GM21576 (cell line): ENCODE data around the gene CAB39.

Experiments used
- ATAC-seq: cut with Tn5 transposase; IDR thresholded peaks from one replicate; pipeline ENCODE4 v1.9.1; 2021; ENCODE audit warnings: mild to moderate bottlenecking, moderate library complexity; ENCODE audit not compliant: unreplicated experiment

CAB39 gene

DNA sequence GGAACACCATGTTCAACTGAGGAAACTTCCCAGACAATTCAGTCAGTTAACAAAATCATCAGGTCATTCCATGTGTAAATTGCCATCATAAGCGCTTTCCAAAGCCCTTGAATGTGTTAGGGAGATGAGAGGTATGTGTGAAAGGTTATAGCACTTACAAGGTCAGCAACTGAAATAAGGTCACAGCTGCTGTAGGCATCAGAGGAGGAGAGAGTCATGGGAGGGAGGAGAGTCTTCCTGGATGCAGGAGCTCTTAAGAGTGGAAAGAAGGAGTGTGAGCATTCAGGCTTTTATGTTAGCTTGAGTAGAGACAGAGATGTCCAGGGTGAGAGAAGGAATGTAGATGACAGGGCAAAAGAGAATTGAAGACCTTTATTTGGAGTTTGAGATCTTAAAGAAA is 67.0 kb downstream of the CAB39 start:
- ATAC-seq = no peak

DNA sequence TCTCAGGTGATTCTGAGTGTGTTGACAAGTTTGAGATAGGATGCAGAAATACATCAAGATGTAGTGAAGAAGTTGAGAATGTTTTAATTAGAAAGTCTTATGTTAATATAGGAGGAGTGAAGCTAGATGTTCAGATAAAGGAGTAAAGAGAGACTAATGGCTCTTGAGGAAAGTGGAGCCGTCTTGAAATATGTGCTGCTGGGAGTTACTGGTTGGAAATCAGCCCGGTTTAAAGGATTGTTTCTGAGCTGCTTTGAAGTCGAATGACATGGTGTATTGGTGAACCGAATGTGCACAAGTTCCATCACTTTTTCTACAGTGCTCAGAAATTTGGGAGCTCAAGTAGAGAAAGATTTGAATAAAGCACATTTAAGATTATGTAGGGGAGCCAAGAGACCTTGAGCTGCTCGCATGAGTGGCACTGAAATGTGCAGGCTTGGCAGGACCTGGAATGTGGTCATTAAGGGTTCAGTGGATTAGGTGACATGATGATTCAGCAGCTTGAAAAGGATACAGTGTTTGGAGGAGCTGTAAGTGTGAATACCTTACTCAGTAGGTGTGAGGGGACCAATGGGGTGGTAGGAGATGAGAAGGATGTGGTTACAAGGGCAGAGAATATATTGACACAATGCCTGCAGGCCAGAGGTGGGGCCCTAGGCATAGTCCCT is 68.6 kb downstream of the CAB39 start:
- no peak for ATAC-seq

DNA sequence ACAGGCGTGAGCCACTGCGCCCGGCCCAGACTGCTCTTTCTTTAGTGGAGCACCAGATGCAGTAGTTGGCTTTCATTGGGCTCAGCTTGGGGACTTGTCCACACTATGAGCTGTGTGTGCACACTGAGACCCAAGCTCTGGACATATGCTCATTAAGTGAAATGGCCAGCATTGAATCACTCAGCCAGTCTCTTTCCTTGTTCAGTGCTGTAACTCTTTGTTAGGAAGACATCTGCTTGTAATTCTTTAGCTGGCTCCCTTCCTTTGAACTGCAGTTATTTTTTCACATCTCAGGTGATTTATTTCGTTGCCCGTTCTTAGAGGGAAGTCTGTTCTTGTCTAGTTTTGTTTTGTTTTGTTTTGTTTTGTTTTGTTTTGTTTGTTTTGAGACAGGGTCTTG is 70.5 kb downstream of the CAB39 start:
- no peak for ATAC-seq

DNA sequence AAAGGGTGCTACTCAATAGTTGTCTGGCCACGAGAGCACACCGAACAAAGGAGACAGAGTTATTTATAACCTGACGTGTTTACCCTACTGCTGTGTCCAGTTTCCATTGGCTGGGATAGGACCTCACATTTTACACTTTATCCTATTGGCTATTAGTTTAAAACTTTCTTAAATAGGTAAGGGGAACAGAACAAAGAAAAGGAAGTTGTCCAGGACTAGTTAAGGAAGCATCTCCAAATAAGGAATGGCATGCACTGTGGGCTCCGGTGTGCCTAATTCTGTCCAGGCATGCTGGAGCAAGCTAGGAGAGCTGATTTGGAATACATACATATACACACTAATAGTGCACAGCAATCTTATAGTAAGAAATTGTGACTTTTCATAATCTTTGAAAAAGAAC is 72.2 kb downstream of the CAB39 start:
- no peak for ATAC-seq

DNA sequence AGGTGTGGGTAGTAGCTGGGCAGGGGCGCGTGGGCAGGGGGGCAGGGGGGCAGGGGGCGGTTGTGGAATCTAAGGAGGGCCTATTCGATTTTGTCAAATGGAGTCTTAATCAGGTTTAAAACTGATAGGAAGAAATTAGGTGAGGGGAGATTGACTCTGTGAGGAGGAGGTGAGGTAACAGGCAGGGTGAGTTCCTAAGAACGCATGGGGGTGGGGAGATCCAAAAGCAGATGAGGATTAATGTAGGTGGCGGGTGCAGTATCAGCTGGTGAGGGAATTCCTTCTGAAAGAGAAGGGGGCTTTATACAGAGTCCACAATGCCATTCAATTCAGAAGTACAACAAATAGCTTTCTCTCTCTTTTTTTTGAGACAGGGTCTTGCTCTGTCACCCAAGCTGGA is 72.7 kb downstream of the CAB39 start:
- no peak for ATAC-seq

DNA sequence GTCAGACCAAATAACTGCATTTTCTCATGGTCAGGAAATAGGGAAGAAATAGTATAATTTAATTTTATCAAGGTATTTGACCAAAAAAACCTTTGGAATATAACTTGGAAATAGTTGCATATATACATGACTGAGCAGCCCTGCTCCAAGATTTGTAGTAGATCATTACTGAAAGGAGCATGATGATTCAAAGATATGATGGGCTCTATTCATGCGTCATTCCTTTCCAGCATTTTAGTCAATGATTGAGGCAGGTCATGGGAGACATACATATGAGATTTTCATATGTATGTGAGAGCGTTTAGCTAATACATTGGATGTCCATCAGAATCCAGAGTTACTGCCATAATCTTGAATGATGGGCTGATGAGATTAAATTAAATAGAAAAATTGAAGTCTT is 74.5 kb downstream of the CAB39 start:
- ATAC-seq = no peak

DNA sequence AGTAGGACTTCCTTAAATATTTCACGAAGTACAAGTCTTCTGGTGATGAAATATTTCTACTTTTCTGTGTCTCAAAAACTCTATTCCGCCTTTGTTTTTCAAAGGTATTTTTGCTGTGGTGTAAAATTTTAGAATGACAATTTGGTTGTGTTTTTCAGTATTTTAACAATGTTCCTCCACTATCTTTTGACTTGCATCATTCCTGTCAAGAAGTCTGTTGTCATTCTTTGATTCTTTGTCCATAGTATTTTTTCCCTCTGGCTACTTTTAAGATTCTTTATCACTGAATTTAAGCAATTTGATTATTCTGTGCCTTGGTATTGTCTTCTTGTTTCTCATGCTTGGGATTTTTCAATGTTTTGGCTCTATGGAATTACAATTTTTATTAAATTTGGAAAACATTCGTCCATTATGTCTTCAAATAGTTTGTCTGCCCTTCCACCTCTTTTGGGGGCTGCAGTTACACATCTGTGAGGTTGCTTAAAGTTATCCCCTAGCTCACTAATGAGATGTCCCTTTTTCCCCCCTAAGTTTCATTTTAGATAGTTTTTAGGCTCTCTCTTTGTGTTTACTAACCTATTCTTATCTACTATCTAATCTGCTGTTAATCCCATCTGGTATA is 76.0 kb downstream of the CAB39 start:
- no peak for ATAC-seq

DNA sequence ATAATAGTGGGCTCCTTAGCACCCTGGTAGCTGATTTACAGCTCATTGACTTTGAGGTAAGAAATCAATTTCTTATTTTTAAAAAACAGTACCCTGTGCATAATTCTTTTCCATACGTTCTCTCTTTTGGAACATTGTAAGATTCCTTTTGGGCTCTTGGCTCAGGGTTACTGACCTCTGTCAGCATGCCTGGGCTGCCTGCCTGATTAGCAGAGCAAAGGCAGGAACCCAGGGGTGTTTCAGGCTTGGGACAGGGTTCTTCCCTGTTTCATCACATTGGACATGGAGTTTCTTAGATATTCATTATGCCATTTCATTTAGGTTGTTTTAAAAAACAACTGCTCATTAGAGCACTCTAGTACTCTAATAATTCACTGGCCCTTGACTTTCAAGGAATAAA is 78.3 kb downstream of the CAB39 start:
- no peak for ATAC-seq

DNA sequence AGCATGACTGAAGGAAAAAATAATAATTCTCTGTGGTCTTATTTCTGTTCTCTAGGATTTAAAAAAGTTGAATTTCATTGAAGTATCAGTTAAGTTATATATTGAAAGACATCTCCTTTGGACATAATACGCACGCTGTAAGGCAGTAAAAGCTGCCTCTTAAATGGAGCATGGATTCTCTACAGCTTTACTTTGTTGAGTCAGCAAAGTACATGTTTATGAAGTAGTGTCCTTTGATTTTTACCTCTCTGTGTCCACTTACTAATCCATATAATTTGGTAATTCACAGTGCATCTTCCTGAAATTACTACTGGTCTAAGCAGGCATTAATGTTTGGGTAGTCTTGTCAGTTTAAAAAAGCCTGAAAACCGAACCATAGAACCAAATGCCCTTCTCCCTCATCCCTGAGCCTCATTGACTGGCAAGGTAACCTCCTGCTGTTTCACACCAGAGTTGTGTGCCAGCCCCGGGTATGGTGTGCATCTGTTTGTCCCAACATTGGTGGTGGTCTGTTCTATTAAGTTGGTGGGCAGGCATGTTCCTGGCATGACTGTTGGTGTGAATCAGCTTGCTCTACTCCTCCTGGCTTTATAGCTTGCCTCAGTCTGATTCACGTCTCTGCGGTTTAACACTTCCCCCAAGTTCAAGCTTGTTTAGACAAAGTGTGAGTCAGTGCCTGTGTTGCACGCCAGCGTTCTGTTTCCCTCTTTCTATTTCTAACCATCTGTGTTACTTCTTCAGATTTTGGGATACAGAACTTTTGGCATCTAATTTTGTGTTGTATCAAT is 81.1 kb downstream of the CAB39 start:
- peak; percentile 67 for ATAC-seq

DNA sequence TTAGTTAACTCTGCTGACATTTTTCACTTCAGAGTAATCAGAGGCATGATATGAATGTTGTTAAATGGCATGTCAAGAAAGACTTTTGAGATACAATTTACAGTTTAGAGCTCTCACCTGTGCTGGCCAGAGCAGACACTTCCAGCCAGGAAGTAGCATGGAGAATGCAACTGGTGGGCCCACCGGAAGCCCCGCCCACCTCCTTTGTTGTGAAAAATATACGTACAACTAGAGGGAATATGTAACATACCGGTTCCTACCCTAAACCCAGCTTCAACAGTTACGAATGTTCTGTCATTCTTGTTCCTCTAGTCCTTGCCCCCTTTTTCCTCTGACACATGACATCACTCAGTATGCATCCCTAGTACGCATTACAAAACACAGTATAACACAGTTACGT is 81.9 kb downstream of the CAB39 start:
- no peak for ATAC-seq

DNA sequence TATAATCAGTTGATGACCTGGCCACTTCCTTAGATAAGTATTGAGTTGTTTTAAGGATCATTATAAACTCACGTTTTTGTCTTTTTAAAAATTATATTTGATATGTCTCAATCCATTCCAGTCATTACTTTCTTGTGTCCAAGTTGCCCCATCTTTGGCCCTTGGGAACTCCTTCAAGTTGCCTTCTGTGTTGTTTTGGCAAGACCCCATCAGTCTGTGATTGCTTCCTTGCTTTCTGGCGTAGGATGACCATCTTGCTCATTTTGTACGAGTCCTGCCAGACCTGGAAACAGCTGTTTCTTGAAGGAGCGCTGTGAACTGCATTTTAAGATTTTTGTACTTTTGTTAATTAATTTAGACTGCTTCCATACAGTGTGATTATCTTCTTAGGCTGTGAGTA is 83.2 kb downstream of the CAB39 start:
- no peak for ATAC-seq

DNA sequence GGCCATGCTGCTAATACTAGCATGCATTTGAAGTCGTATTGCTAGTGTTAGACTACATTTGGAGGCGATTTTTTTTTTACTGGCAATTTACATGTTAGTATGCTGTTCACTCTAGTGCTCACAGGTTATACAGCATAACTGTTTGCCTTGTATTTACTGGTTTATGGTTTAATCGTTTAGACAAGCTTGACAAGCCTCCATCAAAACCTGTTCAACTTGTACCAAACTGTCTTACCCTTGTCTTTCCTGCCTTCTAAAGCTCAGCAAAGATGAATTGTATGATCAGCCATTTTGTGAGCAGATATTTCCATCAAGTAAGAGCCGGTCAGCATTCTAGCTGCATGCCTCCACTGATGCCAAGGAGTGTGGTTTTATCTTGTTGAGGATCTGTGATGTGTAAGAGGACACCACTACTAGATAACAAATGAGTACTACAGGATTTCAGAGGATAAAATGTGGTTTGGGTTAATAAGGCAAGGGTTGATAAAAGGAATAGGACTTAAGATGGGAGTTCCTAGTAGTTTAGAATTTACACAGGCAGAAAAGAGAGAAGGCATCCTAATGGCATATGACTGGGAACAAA is 83.7 kb downstream of the CAB39 start:
- no peak for ATAC-seq

DNA sequence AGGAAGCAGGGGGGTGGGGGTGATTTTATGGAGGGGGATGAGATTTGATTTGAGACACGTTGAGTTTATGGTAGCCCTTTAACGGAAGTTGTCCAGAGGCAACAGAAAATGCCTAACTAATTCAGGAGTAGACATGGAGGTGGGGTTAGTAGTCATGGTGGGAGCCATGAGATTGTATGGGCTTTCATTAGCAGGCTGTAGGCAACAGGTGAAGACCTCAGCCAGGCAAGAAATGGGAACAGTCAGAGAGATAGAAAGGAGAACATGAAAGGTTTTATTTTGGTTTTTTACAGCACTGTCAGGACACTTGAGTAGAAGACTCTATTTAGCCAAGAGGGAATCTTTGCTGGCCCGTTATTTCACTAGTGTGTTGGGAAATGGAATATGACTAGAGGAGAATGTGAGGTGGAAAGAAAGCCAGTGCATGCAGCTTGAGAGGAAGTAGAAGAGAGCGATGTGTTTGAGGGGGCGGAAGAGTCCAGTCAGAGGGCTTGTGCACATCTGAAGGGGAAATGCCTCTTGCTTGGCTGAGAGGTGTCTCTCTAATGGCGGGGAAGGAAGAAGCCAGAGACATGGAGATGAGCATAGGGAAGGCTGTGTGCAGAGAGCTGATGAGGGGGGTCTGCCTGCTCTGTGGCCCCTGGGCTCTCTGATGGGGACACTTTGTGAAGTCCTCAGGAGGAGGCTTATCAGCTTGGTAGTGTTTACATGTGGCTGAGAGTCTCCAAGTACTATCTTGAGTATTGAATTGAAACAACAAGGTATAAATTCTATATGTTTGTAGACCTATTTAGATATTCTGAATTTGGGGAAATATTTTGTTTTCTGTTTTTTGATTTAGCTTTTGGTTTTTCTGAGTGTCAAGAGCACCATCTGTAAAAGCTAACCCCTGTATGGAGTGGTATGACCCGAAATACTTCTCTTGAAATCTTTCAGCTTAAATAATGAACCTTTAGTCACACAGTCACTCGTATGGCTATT is 85.2 kb downstream of the CAB39 start:
- ATAC-seq = peak; percentile 46

DNA sequence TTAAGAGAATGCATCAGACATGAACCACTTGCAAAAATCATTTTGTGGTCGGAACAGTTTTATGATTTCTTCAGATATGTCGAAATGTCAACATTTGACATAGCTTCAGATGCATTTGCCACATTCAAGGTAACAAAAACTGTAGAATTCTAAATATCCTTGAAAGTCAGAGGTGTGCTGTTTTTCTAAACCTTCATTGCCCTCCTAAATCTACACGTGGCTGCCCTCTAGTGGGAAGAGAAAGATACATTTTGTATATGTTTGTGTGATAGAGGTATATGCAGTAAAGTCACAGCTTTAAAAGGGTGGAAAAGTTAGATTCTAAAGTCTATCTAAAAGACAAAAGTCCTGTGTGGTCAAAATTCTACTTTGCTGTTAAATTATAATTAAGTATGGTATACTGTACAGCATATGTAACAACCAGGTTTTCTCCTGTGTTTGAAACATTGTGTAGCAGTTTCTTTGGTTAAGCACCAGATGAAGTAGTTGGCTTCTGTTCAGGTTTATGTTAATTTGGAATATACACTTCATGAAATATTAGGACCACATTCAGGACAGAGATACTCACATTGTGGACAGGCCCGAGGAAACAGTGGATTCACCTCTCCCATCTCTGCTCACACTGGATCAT is 86.2 kb downstream of the CAB39 start:
- no peak for ATAC-seq

DNA sequence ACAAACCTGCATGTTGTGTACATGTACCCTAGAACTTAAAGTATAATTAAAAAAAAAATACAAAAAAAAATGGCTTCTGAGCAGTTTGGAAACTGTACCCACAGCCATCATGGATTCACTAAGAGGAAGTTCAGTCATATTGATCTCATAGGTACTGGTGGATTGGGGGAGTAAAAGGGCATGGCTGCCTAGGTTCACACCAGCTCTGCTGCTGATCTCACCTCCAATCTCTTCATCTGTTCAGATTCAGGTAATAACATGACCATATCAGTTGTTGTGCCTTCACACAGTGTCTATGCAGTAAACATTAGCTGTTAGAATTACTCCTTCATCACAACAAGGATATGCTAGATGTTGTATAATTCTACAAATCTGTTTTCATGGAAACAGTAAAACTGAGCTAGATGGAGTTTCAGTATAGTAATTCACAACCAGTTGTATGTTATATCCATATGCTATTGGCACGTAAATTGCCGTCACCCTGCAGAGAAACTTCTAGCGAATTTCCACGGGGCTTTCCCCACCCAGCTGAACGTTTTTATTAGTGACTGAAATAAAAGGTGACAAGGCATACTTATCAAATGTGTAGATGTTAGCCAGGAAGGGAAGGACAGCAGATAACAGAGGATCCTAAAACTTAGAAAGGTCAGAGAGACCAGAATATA is 92.8 kb downstream of the CAB39 start:
- no peak for ATAC-seq

DNA sequence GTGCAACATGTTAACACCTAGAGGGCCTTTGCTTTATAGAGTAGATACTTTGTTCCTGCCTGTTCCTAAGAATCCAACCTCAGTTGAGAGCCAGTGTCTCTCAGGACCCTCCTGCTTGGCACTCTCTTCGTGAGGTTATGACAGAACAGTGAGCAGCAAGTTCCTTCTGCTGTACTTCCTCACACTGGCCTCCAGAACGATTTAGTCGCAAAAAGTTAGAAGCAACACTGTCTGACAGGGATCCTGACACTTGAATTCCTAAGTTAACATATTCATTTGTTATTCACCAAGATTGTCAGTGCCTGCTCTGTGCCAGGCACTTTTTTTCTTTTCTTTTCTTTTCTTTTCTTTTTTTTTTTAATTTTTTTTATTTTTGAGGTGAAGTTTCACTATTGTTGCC is 95.1 kb downstream of the CAB39 start:
- no peak for ATAC-seq

DNA sequence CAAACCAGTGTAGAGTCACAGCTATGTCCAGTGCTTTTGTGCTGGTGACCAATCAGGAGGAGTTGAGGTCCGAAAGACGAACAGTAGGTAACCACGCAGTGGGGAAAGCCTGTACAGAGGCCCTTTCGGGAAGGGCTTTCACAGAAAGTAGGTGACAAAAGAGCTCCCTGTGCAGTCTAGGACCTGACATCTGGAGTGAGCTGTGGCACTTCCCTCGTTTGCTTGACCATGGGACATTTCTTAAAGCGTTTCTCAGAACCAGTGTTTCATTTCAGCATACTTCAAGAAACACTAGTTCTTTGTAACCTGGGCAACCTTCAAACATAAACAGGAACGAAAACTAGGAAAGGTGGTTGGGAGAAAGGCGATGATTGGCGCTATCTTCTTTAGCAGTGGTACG is 96.4 kb downstream of the CAB39 start:
- ATAC-seq = no peak

DNA sequence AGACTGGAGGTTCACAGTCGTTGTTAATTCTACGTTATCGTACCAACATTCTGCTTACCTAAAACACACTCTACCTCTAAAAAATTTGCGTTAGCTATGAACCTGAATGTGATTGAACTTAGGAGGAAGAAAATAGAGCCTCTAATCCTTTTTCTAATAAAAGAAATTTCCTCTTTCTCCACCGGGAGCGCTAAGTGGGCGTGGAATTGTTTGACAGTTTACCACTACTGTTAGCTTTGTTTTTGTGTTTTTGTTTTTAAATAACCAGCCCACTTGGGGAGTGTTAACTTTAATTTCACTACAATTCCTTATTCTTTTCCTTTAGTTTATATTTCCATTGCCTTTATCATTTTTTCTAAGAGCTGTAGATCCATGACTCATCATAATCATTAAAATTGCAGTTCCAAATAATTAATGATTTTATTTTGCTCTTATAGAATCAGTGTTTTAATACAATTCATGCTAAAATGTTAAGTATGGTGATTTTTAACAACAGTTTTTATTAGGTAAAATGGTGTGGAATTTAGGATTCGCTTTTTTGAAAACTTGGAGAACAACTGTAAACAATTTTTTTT is 97.1 kb downstream of the CAB39 start:
- ATAC-seq = no peak

DNA sequence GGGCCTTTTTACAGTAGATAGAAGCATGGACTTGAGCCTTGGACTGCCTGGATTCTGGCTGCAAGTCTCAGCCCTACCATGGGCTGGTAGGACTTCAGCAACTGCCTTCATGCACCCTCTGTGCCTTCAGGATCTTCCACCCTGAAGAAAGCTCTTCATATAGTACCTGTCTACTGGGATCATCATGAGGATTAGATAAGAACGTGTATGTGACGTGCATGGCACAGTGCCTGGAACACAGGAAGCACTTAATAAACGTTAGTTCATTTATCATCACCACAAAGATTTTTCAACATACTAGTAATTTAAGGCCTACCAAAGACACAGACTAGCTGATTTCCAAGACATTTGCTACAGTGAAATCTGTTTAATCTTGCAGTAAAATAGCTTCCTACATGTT is 98.9 kb downstream of the CAB39 start:
- no peak for ATAC-seq
